Peyer's patch (tissue), 4 donors: ENCODE results near the gene CTAG1B. TPM values are rescaled to one million over a fixed set of nuclear protein-coding genes. Genes with fewer than 3 reads are reported as not detected.
"Not testable (repeated sequence)": the region's sequence is repeated elsewhere in the genome, so short reads cannot be mapped to it uniquely, and the experiment has no call there.

Source experiments
- DNase-seq, 3 donors: peaks; one replicate each; pipeline ENCODE4 v3.0.0-alpha.2; 2017 to 2019
- H3K27ac ChIP-seq, 4 donors: fragments of 200-600 bp; sonication (generic); one replicate each; pipeline ENCODE4 v1.5.1; 2016 to 2019
- H3K27me3 ChIP-seq, 2 donors: fragments of 200-600 bp; sonication (generic); one replicate each; pipeline ENCODE4 v1.5.1; 2019
- H3K36me3 ChIP-seq, 3 donors: fragments of 200-600 bp; sonication (generic); one replicate each; pipeline ENCODE4 v1.5.1; 2016 to 2019
- H3K4me1 ChIP-seq, 4 donors: fragments of 200-600 bp; sonication (generic); one replicate each; pipeline ENCODE4 v1.5.1; 2016 to 2019
- H3K4me3 ChIP-seq, 4 donors: fragments of 200-600 bp; sonication (generic); 1 replicate in 3 of 4; 2 replicates in 1 of 4; pipeline ENCODE4 v1.5.1; 2016 to 2019; ENCODE audit warnings: mild to moderate bottlenecking in 1 of 4
- H3K9me3 ChIP-seq, 4 donors: fragments of 200-600 bp; sonication (generic); one replicate each; pipeline ENCODE4 v1.5.1; 2016 to 2019; ENCODE audit warnings: mild to moderate bottlenecking in 1 of 4
- POLR2A ChIP-seq, 2 donors: fragments of 450-650 bp; IDR thresholded peaks; one replicate each; pipeline ENCODE4 v1.5.1; 2017; ENCODE audit warnings: antibody characterized with exemption in 2 of 2, mild to moderate bottlenecking in 2 of 2, moderate library complexity in 2 of 2
- total RNA-seq, 4 donors: library from RNA; depleted of rRNA; stranded (reverse); fragments of >200 nt; gene quantifications; one replicate each; pipeline ENCODE4 v1.1.0, GENCODE V29; 2016
- TF ChIP-seq, protein P1 (sequence below), 6 experiments: fragments of 450-650 bp in 4 of 6; fragments of 200-600 bp in 2 of 6; sonication (generic) in 1 of 6; IDR thresholded peaks; one replicate each; pipeline ENCODE4 v1.5.1; 2017 to 2019; ENCODE audit warnings: antibody characterized with exemption in 6 of 6, mild to moderate bottlenecking in 3 of 6, moderate library complexity in 1 of 6

Gene CTAG1B
- total RNA-seq, result not detected

DNA sequence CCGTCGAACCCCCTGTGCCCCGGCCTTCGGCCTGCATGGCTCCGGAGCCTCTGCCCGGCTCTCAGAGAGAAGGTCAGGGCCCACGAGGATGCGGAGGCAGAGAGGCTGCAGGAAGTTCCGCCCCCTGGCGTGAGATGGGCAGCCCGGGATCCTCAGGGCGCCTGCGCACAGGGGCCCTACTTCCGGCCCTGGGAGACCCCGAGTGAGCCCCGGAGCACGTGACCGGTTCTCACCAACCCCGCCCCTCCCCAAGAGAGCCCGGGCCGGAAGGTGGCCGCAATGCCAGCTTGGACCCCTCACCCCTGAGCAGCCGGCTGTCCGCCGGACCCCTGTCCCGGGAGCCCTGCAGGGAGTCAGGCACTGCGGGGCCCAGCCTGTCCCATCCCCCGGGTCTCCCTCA lies at the start of gene CTAG1B:
Gene CTAG1B (minus strand): TSS at position 101 of the 400 bp plus-strand sequence. CDS start 64 bp downstream, at position 37.
- not testable (repeated sequence) for H3K27ac ChIP-seq, H3K4me1 ChIP-seq

DNA sequence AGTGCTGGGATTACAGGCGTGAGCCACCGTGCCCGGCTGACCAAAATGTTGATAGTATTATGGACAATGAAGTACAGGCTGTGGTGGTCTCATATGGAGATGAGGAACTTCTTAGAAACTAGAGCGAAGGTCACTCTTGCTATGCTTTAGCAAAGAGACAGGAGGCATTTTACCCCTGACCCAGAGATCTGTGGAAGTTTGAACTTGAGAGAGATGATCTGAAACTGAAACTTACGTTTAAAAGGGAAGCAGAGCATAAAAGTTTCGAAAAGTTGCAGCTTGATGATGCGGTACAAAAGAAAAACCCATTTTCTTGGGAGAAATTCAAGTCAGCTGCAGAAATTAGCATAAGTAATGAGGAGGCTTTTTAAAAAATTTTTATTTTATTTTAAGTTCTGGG lies 42.8 kb upstream of the CTAG1B start:
- no peak for DNase-seq
- no peaks in the 10 kb centered on the region for H3K4me1 ChIP-seq
- H3K36me3 ChIP-seq, result no peaks in the 10 kb centered on the region
- no peaks in the 10 kb centered on the region for H3K27me3 ChIP-seq
- H3K4me3 ChIP-seq, result no peak overlapping the region
- H3K9me3 ChIP-seq, result no peaks in the 10 kb centered on the region
- TF ChIP-seq, protein P1, sequence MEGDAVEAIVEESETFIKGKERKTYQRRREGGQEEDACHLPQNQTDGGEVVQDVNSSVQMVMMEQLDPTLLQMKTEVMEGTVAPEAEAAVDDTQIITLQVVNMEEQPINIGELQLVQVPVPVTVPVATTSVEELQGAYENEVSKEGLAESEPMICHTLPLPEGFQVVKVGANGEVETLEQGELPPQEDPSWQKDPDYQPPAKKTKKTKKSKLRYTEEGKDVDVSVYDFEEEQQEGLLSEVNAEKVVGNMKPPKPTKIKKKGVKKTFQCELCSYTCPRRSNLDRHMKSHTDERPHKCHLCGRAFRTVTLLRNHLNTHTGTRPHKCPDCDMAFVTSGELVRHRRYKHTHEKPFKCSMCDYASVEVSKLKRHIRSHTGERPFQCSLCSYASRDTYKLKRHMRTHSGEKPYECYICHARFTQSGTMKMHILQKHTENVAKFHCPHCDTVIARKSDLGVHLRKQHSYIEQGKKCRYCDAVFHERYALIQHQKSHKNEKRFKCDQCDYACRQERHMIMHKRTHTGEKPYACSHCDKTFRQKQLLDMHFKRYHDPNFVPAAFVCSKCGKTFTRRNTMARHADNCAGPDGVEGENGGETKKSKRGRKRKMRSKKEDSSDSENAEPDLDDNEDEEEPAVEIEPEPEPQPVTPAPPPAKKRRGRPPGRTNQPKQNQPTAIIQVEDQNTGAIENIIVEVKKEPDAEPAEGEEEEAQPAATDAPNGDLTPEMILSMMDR (IDR thresholded peaks at IDR 0.05), result no peak
- no peak for TF ChIP-seq POLR2A (IDR thresholded peaks at IDR 0.05)
- peak overlapping the region in 1 of 4 donors; percentile 10 for H3K27ac ChIP-seq

More for the DNA sequence above, at the start of gene CTAG1B:
- not testable (repeated sequence) for H3K36me3 ChIP-seq, DNase-seq, H3K4me3 ChIP-seq, H3K27me3 ChIP-seq, H3K9me3 ChIP-seq

- Histone ChIP-seq H3K27ac (no peak overlapping the region), H3K9me3 (no peaks in the 10 kb centered on the region), H3K4me1 (no peaks in the 10 kb centered on the region), H3K27me3 (no peaks in the 10 kb centered on the region), H3K4me3 (no peak overlapping the region), H3K36me3 (no peaks in the 10 kb centered on the region)
- no peak for DNase-seq
- TF ChIP-seq, protein P1 (IDR thresholded peaks at IDR 0.05), result no peak
- no peak for TF ChIP-seq POLR2A (IDR thresholded peaks at IDR 0.05)
These were observed 42.1 kb upstream of the CTAG1B start for GRCh38 chrX:154661170-154661569.

DNA sequence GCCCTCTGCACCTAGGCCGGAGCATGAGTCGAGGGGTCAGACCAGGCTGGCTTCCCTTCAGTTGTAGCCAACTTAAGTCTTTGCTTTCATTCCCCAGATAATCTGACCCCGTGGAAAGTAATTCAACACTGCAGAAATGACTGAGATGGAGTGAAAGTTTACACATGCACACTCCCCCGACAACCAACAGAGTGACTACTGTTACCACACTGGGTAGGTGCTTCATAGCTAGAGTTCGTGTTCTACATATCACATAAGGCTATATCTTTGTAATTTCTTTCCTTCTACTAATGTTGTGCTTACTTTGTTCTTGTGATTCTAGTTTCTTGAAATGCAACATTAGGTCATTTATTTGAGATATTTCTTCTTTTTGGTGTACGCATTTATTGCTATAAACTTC lies 41.5 kb upstream of the CTAG1B start:
- Histone ChIP-seq H3K9me3 (no peaks in the 10 kb centered on the region), H3K36me3 (no peaks in the 10 kb centered on the region), H3K4me1 (no peaks in the 10 kb centered on the region), H3K27me3 (no peaks in the 10 kb centered on the region), H3K27ac (no peak overlapping the region), H3K4me3 (no peak overlapping the region)
- TF ChIP-seq, protein P1 (IDR thresholded peaks at IDR 0.05), result no peak
- no peak for TF ChIP-seq POLR2A (IDR thresholded peaks at IDR 0.05)
- DNase-seq, result no peak

- no peak for DNase-seq
- no peaks in the 10 kb centered on the region for H3K4me1 ChIP-seq
- no peak overlapping the region for H3K27ac ChIP-seq
- TF ChIP-seq, protein P1 (IDR thresholded peaks at IDR 0.05), result no peak
- no peak for TF ChIP-seq POLR2A (IDR thresholded peaks at IDR 0.05)
- no peaks in the 10 kb centered on the region for H3K27me3 ChIP-seq
- no peaks in the 10 kb centered on the region for H3K9me3 ChIP-seq
- no peaks in the 10 kb centered on the region for H3K36me3 ChIP-seq
- no peak overlapping the region for H3K4me3 ChIP-seq
These were observed 39.9 kb upstream of the CTAG1B start for GRCh38 chrX:154658957-154659356.

GRCh38 chrX:154658187-154658586 lies 39.1 kb upstream of the CTAG1B start:
- no peaks in the 10 kb centered on the region for H3K36me3 ChIP-seq
- no peaks in the 10 kb centered on the region for H3K4me1 ChIP-seq
- H3K27me3 ChIP-seq, result no peaks in the 10 kb centered on the region
- no peak overlapping the region for H3K27ac ChIP-seq
- no peak for DNase-seq
- no peak overlapping the region for H3K4me3 ChIP-seq
- TF ChIP-seq, protein P1 (IDR thresholded peaks at IDR 0.05), result no peak
- TF ChIP-seq POLR2A (IDR thresholded peaks at IDR 0.05), result no peak
- H3K9me3 ChIP-seq, result no peaks in the 10 kb centered on the region
